SK-N-SH (cell line): ENCODE measurements around the gene MYD88. TPM values are rescaled to one million over a fixed set of nuclear protein-coding genes. Genes with fewer than 3 reads are reported as not detected.

ENCODE experiments used
- CTCF ChIA-PET: fragments of 300-600, 350-600 bp; formaldehyde crosslinking; extraction: SDS; loops from one replicate; lab custom pipeline; 2021; lab: Yijun Ruan, JAX
- POLR2A ChIA-PET: fragments of 350-600 bp; sonication (Branson Sonifier 250); formaldehyde crosslinking; extraction: SDS; loops from one replicate; lab custom pipeline; 2020; ENCODE audit warnings: antibody characterized with exemption, inconsistent platforms; lab: Yijun Ruan, JAX
- DNase-seq: peaks from one replicate; pipeline ENCODE4 v3.0.0; 2012
- H2AFZ ChIP-seq: fragments of 200-600 bp; sonication (generic); 2 replicates; pipeline ENCODE4 v1.8.1; 2016; ENCODE audit warnings: antibody characterized with exemption, mild to moderate bottlenecking, low read depth
- H3F3A ChIP-seq: fragments of 200-600 bp; sonication (generic); replicated peaks from 2 replicates; pipeline ENCODE3; 2016; ENCODE audit warnings: antibody characterized with exemption, mild to moderate bottlenecking; ENCODE audit not compliant: insufficient read depth
- H3K27ac ChIP-seq, 2 experiments: fragments of 200-500 bp in 1 of 2; fragments of 200-600 bp in 1 of 2; sonication (Bioruptor generic) in 1 of 2; sonication (generic), shearing (Covaris generic) in 1 of 2; 2 replicates each; pipeline versions ENCODE4 v1.5.1 to v1.6.1; 2014 to 2016; ENCODE audit warnings: low read depth in 2 of 2, inconsistent platforms in 1 of 2, low read length in 1 of 2, mild to moderate bottlenecking in 1 of 2, mixed read lengths in 1 of 2
- H3K27me3 ChIP-seq: fragments of 200-600 bp; sonication (generic), shearing (Covaris generic); 2 replicates; pipeline ENCODE4 v1.6.1; 2016; ENCODE audit warnings: mixed run types; ENCODE audit not compliant: insufficient read depth
- H3K36me3 ChIP-seq, 2 experiments: fragments of 200-500 bp in 1 of 2; fragments of 200-600 bp in 1 of 2; sonication (Bioruptor generic) in 1 of 2; sonication (generic) in 1 of 2; replicated peaks in 1 of 2; 2 replicates each; pipeline versions ENCODE3 to v1.5.1; 2014 to 2016; ENCODE audit warnings: low read length in 1 of 2, mild to moderate bottlenecking in 1 of 2; ENCODE audit not compliant: insufficient read depth in 2 of 2, control insufficient read depth in 1 of 2
- H3K4me1 ChIP-seq, 2 experiments: fragments of 200-500 bp in 1 of 2; fragments of 200-600 bp in 1 of 2; sonication (Bioruptor generic) in 1 of 2; sonication (generic), shearing (Covaris generic) in 1 of 2; 2 replicates each; pipeline versions ENCODE4 v1.5.1 to v1.6.1; 2014 to 2016; ENCODE audit warnings: low read depth in 1 of 2, low read length in 1 of 2, mixed run types in 1 of 2; ENCODE audit not compliant: insufficient read depth in 2 of 2, control insufficient read depth in 1 of 2
- H3K4me2 ChIP-seq: fragments of 200-600 bp; sonication (generic), shearing (Covaris generic); 2 replicates; pipeline ENCODE4 v1.6.1; 2017; ENCODE audit warnings: mixed run types
- H3K4me3 ChIP-seq, 2 experiments: fragments of 200-500 bp in 1 of 2; fragments of 200-600 bp in 1 of 2; sonication (Bioruptor generic) in 1 of 2; sonication (generic), shearing (Covaris generic) in 1 of 2; 2 replicates each; pipeline versions ENCODE4 v1.5.1 to v1.8.1; 2014 to 2016; ENCODE audit warnings: low read depth in 2 of 2, inconsistent platforms in 1 of 2, low read length in 1 of 2, mild to moderate bottlenecking in 1 of 2, mixed read lengths in 1 of 2, moderate library complexity in 1 of 2
- H3K79me2 ChIP-seq: fragments of 200-600 bp; sonication (generic); 2 replicates; pipeline ENCODE4 v1.8.1; 2017; ENCODE audit warnings: mild to moderate bottlenecking; ENCODE audit not compliant: insufficient read depth
- H3K9ac ChIP-seq: fragments of 200-600 bp; sonication (generic); 2 replicates; pipeline ENCODE4 v1.6.1; 2017; ENCODE audit warnings: mixed run types
- H3K9me2 ChIP-seq: fragments of 200-600 bp; sonication (generic); 2 replicates; pipeline ENCODE4 v1.6.1; 2017; ENCODE audit warnings: mixed run types
- H3K9me3 ChIP-seq: fragments of 200-600 bp; sonication (generic); 2 replicates; pipeline ENCODE4 v1.6.1; 2017; ENCODE audit warnings: mixed run types, mild to moderate bottlenecking, moderate library complexity
- H4K20me1 ChIP-seq: fragments of 200-600 bp; sonication (generic); 2 replicates; pipeline ENCODE4 v1.6.1; 2017; ENCODE audit warnings: mild to moderate bottlenecking, mixed run types; ENCODE audit not compliant: insufficient read depth
- CHD2 ChIP-seq: fragments of 150-350 bp; IDR thresholded peaks from 2 replicates; pipeline ENCODE4 v1.6.1; 2018; ENCODE audit warnings: low read length; ENCODE audit not compliant: partially characterized antibody
- EP300 ChIP-seq, 2 experiments: IDR thresholded peaks; 2 replicates each; pipeline versions ENCODE4 v1.4.0 to v1.6.1; 2012; ENCODE audit warnings: borderline replicate concordance in 1 of 2, low read depth in 1 of 2, low read length in 1 of 2
- FOSL2 ChIP-seq: IDR thresholded peaks from 2 replicates; pipeline ENCODE4 v1.4.0; 2012; ENCODE audit warnings: low read depth, mild to moderate bottlenecking, moderate library complexity, borderline replicate concordance
- NRF1 ChIP-seq: IDR thresholded peaks from 2 replicates; pipeline ENCODE4 v1.6.1; 2012; ENCODE audit warnings: low read depth, mild to moderate bottlenecking, low read length
- RAD21 ChIP-seq: IDR thresholded peaks from 2 replicates; pipeline ENCODE4 v1.6.1; 2012; ENCODE audit warnings: mild to moderate bottlenecking, low read length
- RFX5 ChIP-seq: IDR thresholded peaks from 2 replicates; pipeline ENCODE4 v1.6.1; 2012; ENCODE audit warnings: mild to moderate bottlenecking, improper control_type of control experiment, low read length
- RXRA ChIP-seq: IDR thresholded peaks from 2 replicates; pipeline ENCODE4 v1.4.0; 2012; ENCODE audit warnings: low read depth, mild to moderate bottlenecking, borderline replicate concordance
- SIN3A ChIP-seq: IDR thresholded peaks from 2 replicates; pipeline ENCODE4 v1.6.1; 2012; ENCODE audit warnings: low read depth, mild to moderate bottlenecking, low read length, moderate library complexity, borderline replicate concordance
- TAF1 ChIP-seq: IDR thresholded peaks from 2 replicates; pipeline ENCODE4 v1.6.1; 2012; ENCODE audit warnings: low read depth, mild to moderate bottlenecking, low read length, moderate library complexity, borderline replicate concordance
- TCF12 ChIP-seq: IDR thresholded peaks from 2 replicates; pipeline ENCODE4 v1.4.0; 2012
- USF1 ChIP-seq: IDR thresholded peaks from 2 replicates; pipeline ENCODE4 v1.4.0; 2012; ENCODE audit warnings: low read depth, borderline replicate concordance
- WGBS: methylation state at CpG from one replicate; pipeline ENCODE4 v1.1.6; 2017; ENCODE audit warnings: low lambda C conversion rate; 5-methylcytosine and 5-hydroxymethylcytosine counted together
- polyA plus RNA-seq, 3 experiments: library from polyadenylated mRNA; depleted of rRNA; stranded (reverse); fragments of >200 nt; gene quantifications; 2 replicates each; pipeline ENCODE4 v1.2.3, GENCODE V29; 2012
- TF ChIP-seq, protein P1 (sequence below): IDR thresholded peaks from 2 replicates; pipeline ENCODE4; 2012
- TF ChIP-seq, protein P2 (sequence below): fragments of 150-350 bp; IDR thresholded peaks from 2 replicates; pipeline ENCODE4 v1.6.1; 2016; ENCODE audit warnings: mild to moderate bottlenecking, low read depth, low read length

Gene MYD88
- polyA plus RNA-seq, 1 of the 3 experiments (the other 2 are of a cell fraction), result 24.0 TPM

- no peaks in the 10 kb centered on the region for H4K20me1 ChIP-seq
- CTCF ChIA-PET, result no interaction called here
- 14% methylated on average over 1 of the region's 2 CpGs for WGBS
- no peak overlapping the region for H3K4me2 ChIP-seq
- H3F3A ChIP-seq, result peaks cover under 1% of the 10 kb centered on the region
- no peak for TF ChIP-seq EP300 (IDR thresholded peaks at IDR 0.05; ENCODE audit: borderline replicate concordance in 1 of 2, low read depth in 1 of 2, low read length in 1 of 2)
- no peak for TF ChIP-seq RXRA
- no peak for TF ChIP-seq USF1
- no peak for TF ChIP-seq RAD21
- TF ChIP-seq, protein P1, sequence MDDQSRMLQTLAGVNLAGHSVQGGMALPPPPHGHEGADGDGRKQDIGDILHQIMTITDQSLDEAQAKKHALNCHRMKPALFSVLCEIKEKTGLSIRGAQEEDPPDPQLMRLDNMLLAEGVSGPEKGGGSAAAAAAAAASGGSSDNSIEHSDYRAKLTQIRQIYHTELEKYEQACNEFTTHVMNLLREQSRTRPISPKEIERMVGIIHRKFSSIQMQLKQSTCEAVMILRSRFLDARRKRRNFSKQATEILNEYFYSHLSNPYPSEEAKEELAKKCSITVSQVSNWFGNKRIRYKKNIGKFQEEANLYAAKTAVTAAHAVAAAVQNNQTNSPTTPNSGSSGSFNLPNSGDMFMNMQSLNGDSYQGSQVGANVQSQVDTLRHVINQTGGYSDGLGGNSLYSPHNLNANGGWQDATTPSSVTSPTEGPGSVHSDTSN, result no peak
- no peak for TF ChIP-seq RFX5
- TF ChIP-seq TAF1, result no peak
- H2AFZ ChIP-seq, result no peak overlapping the region
- no peaks in the 10 kb centered on the region for H3K9me3 ChIP-seq
- no peaks in the 10 kb centered on the region for H3K9me2 ChIP-seq
- no peak for DNase-seq
- no peak overlapping the region for H3K4me3 ChIP-seq
- no peak overlapping the region for H3K27ac ChIP-seq
- H3K36me3 ChIP-seq, result no peaks in the 10 kb centered on the region
- H3K27me3 ChIP-seq, result peaks cover 8% of the 10 kb centered on the region; the same call in 1 of the 2 replicates
- no peaks in the 10 kb centered on the region for H3K79me2 ChIP-seq
- no peaks in the 10 kb centered on the region; a peak in 1 of 4 replicates for H3K4me1 ChIP-seq
- POLR2A ChIA-PET, result no interaction called here
- H3K9ac ChIP-seq, result no peak overlapping the region
These were observed 49.3 kb upstream of the MYD88 start for GRCh38 chr3:38089163-38089562.

DNA sequence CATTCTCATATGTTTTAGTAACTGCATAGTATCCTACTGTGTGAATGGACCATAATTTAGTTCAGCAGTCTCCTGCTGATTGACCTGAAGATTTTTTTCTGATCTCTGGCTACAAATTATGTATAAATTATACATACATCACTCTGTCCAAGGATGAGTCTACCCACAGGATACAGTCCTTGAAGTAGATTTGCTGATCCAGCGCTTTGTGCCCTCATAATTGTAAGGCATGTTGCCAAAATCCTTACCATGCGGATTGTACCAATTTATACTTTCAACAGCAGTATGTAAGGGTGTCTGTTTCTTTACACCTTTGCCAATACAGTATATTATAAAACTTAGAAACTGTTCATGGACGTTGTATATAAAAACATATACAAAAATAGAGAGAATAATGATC, 48.0 kb upstream of the MYD88 start:
- TF ChIP-seq NRF1 (no peak), TCF12 (no peak), SIN3A (no peak), CHD2 (no peak), FOSL2 (no peak), EP300 (IDR thresholded peaks at IDR 0.05; ENCODE audit: borderline replicate concordance in 1 of 2, low read depth in 1 of 2, low read length in 1 of 2) (no peak)
- TF ChIP-seq, protein P2, sequence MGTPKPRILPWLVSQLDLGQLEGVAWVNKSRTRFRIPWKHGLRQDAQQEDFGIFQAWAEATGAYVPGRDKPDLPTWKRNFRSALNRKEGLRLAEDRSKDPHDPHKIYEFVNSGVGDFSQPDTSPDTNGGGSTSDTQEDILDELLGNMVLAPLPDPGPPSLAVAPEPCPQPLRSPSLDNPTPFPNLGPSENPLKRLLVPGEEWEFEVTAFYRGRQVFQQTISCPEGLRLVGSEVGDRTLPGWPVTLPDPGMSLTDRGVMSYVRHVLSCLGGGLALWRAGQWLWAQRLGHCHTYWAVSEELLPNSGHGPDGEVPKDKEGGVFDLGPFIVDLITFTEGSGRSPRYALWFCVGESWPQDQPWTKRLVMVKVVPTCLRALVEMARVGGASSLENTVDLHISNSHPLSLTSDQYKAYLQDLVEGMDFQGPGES, result no peak
- H3K79me2 ChIP-seq, result no peaks in the 10 kb centered on the region
- H3K4me1 ChIP-seq, result no peaks in the 10 kb centered on the region; a peak in 1 of 4 replicates
- no peaks in the 10 kb centered on the region for H4K20me1 ChIP-seq
- DNase-seq, result no peak
- WGBS, result 43% methylated on average over 3 of the region's 3 CpGs
- no peak overlapping the region for H2AFZ ChIP-seq
- H3K9me3 ChIP-seq, result no peaks in the 10 kb centered on the region
- peaks cover 9% of the 10 kb centered on the region; the same call in 1 of the 2 replicates for H3K27me3 ChIP-seq
- no peaks in the 10 kb centered on the region for H3K9me2 ChIP-seq
- H3K9ac ChIP-seq, result no peak overlapping the region
- no peak overlapping the region for H3K27ac ChIP-seq
- no peak overlapping the region for H3K4me2 ChIP-seq
- H3K36me3 ChIP-seq, result no peaks in the 10 kb centered on the region
- CTCF ChIA-PET, result no interaction called here
- H3F3A ChIP-seq, result no peaks in the 10 kb centered on the region
- H3K4me3 ChIP-seq, result no peak overlapping the region
- POLR2A ChIA-PET, result no interaction called here
